NOMO-1 treated with DMSO at 0.1 percent for 48 hours (cell line): ENCODE data around the gene MRPS7.
A peak's percentile ranks its signal among the peaks of the same experiment; 100 is the strongest.

Experiments used
- DNase-seq: peaks from one replicate; lab custom pipeline; 2025; ENCODE audit not compliant: unreplicated experiment; lab: John Stamatoyannopoulos, UW

Gene MRPS7

DNA sequence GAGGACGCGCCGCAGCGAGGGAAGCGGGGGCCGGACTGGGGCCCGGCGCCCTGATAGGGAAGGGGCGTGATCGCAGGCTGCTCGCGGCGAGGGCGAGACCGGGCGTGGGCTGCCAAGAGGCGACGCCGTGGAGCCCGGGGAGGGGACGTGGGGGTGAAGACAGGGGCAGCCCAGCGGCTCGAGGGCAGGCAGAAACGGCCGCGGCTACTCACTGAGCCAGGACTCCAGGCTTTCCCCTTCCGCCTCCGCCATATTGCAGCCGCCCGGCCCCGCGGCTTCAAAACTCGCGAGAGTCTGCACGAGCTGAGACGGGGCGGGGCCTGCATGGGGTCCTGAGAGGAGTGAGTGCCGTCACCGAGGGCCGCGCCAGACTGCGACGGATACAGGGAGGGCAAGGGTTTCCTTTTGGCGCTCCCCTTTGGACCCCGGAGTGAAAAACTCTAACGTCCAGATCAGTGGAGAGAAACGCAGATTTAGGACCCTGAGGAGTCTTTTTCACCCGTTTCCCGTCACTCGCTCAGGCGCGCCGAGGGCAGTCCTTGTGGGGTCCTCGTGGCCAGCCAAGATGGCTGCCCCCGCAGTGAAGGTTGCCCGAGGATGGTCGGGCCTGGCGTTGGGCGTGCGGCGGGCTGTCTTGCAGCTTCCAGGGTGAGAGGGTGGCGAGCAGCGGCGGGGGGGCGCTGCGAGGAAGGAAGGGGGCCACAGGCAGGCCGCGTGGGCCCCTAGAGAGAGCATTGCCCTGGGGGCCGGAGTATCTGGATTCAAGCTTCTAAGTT lies at the start of gene MRPS7, which contains the start of gene GGA3:
MRPS7 (plus strand) TSS at position 544 of the 776 bp plus-strand sequence; CDS start at position 566, 22 bp downstream.
GGA3 (minus strand) TSS at position 271 of the 776 bp plus-strand sequence; CDS start at position 252, 19 bp downstream.
- peak; percentile 94 for DNase-seq

DNA sequence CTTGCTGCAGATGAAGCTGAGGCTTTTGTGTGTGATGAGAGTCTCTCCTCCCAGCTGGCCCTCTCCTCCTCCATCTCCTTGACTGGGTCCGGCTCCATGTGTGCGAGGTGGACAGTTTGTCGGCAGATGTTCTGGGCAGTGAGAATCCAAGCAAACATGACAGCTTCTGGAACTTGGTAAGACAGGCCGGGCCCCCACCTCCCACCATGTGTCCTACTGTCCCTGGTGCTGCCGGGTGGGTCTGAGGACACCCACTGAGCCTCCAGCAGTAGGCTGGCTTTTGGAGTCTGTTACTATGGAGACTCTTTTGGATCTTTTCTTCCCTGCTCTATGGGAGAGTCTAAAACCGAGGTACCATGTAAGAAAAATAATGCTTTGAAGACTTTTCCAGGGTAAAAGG lies 43.5 kb upstream of the MRPS7 start:
- DNase-seq, result no peak

DNA sequence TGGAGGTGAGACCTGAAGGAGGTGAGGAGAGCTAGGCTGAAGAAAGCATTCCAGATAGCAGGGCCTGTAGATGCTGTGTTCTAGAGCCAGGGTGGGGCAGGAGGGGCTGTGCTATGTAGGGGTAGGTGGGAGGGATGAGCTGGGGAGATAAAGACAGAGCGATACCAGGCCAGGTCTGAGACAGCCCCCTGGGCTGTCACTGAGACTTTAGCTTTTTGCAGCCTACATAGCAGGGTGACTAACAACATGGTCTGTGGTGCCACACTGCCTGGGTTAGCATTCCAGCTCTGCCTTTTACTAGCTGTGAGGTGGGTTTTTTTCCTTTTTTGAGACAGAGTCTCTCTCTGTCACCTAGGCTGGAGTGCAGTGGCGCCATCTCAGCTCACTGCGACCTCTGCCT lies 41.9 kb upstream of the MRPS7 start:
- no peak for DNase-seq

DNA sequence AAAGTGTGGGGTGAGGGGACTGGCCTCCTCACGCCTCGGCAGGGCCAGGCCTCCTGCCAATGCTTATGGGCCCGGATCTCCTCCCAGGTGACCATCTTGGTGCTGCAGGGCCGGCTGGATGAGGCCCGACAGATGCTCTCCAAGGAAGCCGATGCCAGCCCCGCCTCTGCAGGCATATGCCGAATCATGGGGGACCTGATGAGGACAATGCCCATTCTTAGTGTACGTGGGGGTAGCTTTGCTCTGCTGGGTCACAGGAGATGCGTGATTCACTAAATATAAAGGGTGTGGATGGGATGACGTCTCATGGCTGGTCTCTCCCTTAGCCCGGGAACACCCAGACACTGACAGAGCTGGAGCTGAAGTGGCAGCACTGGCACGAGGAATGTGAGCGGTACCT lies 36.7 kb upstream of the MRPS7 start:
- no peak for DNase-seq

DNA sequence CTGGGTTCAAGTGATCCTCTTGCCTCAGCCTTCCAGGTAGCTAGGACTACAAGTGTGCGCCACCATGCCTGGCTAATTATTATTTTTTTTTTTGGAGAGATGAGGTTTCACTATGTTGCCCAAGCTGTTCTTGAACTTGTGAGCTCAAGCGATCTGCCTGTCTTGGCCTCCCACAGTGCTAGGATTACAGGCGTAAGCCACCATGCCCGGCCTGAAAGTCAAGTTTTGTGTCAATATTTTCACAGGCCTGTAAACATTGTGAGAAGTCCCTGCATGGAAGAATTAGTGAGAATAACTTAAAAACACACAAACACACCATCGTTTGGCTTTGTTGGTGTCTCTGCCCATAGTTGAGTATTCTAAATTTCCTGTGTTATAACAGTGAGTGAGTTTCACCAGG lies 34.0 kb upstream of the MRPS7 start:
- DNase-seq, result no peak

DNA sequence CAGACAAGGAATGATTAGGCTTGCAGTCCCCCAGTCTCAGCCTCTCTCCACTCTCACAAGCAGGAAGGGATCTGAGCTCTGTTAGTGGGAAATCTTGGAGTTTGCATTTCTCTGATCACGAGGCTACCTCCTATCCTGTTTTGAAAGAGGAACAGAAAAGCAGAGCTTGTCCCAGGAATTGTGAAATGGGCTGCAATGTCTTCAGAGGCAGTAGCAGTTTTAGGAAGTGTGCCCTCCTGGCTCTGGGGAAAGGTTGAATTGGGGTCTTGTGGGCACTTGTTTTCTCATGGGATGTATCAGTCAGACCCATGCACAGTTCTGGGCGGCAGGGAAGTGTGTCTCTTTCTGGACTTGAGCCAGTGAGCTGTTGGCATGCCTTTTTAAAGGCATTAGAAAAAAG lies 33.4 kb upstream of the MRPS7 start:
- peak; percentile 69 for DNase-seq

DNA sequence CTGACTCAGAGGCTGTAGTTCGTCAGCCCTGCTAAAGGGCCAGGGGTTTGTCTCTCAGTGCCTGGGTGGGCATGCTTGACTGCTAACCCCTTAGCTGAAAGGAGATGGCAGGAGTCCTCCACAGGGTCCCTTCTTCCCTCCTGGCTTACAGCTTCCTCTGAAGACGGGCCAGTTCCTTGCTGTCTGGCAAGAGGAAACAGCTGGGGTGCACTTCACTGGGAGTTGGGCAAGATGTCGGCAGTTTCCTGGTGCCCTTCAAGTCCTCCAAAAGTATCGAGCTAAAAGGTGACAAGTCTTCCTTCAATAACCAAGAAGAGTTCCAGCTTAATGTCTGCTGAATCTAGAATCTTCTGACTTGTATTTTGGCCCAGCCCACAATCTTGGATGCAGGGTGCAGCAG lies 32.8 kb upstream of the MRPS7 start:
- DNase-seq, result no peak

DNA sequence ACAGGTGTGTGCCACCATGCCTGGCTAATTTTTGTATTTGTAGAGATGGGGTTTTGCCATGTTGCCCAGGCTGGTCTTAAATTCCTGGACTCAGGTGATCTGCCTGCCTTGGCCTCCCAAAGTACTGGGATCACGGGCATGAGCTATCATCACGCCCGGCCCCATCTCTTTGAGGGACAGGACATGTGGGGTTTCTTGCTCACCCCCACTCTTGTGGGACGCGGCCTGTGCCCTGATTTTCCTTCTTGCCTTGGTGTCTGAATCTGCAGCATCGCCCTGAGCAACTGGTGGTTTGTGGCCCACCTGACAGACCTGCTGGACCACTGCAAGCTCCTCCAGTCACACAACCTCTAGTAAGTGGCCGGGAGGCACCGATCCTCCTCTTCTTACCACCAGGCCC lies 30.6 kb upstream of the MRPS7 start:
- DNase-seq, result no peak

DNA sequence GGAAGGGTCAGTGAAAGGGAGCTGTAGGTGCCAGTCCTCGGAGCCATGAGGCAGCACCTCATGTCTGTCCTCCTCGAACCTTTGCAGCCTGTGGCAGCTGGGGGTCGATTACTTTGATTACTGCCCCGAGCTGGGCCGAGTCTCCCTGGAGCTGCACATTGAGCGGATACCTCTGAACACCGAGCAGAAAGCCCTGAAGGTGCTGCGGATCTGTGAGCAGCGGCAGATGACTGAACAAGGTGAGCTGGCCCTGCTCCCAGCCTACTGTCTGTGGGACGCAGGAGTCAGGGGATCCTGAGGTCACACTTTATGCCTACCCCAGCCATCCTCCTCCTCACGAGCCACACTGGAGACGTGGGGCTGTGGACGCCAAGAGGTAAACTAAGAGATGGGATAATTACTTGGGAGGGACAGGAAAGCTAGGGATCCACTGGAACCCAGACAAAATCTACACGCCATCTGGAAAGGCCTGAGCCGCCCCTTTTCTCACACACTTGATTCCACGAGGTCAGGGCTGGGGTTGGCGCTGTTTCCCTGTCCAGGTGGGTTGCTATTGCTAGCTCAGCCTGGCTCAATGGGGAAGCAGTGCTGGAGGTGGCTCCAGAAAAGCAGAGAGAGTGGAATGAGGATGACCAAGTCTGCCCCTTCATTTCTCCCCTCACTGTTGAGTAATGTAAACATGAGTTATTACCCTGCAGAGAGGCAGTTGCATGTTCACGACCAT lies 29.8 kb upstream of the MRPS7 start:
- DNase-seq, result no peak

DNA sequence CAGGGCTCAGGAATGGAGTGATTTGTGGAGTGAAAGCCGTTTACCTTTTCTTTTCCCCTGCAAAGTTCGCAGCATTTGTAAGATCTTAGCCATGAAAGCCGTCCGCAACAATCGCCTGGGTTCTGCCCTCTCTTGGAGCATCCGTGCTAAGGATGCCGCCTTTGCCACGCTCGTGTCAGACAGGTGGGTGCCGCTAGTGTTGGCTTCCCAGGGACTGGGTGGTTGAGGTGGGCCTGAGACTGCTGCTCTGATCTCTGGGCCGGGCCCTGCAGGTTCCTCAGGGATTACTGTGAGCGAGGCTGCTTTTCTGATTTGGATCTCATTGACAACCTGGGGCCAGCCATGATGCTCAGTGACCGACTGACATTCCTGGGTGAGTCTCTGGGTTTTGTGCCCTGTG lies 28.9 kb upstream of the MRPS7 start:
- no peak for DNase-seq

DNA sequence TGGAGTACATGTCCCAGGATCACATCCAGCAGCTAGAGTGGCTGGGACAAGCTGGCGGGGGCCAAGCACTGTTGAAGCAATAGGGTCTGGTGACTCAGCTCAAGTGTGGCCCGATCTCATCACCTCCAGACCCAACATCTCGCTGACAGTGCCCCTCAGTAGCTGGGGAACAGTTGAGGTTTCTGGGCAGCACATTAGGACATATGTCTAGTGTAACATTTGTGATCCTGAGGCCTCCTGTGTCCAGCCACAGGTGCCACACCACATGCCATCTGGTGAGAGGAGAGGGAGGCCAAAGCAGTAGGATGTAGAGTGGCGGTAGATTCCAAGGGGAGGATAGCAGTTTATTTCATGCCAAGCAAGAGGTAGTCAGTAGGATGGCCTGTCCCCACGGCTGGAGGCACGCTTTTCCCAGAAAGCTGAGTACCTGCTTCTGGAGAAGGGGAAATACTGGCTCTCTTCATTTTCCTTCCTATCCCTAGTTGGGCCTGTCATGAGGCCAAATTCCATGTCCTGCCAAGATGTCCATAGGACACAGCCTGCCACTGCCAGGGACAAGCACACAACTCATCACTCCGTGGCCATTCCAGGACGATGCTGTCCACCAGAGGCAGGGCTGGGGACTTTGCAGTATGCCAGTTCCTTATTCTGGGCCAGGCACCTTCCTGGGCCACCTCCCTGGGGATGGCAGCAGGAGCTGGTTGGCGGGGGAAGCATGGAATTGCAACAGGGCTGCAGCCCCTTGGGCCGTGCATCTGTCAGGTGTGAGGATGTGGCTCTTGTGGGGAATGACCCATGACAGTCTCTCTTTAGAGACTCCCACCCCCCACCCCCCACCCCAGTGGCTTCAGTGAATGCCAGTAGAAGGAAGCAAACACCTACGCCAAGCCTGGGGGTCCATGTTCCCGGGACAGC lies 24.3 kb upstream of the MRPS7 start:
- DNase-seq, result no peak

DNA sequence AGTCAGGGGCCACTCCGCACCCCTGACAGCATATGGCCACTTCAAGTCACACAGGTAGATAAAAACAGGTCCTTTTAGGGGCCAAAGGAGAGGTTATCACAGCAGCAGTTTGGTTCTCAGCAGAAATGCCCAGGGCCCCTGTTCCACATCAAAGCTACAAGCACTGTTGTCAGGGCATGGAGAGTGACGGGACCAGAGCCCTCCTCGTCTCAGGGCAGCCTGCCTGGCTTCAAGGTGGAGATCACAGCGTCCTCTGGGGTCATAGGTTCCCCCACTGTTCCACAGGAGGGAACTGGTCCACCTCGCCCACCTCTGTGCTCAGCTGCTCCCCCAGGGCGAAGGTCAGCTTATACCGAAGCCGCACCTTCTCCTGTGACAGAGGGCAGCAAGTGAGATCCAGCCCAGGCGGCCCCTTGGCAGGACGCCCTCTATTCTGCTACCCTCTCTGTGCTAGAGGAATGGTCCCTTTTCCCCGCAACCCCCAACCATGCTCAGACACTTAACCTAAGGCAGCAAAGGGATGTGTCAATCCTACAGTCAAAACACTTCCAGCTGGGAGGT lies 23.6 kb upstream of the MRPS7 start:
- DNase-seq, result no peak

DNA sequence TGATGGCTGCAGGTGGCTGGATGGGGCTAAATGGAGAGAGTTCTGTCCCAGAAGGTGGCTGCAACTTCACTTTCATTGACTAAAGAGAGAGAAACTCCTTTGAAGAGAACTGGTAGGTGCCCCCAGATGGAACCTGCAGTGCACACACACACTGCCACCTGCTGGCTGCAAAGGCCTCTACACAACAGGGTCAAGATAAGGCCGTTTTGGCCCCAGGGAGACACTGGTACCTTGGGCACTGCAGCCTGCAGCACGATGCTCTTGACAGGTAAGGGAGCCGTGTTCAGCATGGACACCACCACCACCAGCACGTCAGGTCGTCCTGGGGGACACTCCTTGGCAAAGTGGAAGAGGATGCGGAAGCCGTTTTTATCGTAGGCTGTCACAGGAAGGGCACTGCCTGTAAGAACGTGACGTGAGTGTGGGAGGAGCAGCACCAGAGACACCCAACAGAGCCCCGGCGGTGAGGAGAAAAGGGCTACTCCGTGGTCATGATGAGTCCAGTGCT lies 22.9 kb upstream of the MRPS7 start:
- peak; percentile 64 for DNase-seq

DNA sequence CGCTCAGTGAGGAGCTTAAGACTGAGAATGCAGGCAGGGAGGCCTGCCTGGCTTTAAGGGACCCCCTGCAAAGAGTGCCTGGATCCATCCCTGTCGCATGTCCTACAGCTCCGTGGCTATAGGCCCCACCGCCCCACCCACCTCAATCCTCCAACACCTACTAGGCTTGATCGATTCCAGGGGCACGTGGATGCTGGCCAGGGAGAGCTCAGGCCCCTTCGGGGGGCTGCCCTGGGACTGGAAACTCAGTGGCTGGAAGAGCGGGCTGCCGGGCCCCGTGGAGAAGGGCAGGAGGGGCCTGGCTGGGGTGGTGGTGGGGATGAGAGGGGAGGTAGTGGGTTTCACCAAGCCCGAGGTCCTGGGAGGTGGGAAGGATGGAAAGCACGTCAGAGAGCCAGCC lies 22.5 kb upstream of the MRPS7 start:
- DNase-seq, result no peak

DNA sequence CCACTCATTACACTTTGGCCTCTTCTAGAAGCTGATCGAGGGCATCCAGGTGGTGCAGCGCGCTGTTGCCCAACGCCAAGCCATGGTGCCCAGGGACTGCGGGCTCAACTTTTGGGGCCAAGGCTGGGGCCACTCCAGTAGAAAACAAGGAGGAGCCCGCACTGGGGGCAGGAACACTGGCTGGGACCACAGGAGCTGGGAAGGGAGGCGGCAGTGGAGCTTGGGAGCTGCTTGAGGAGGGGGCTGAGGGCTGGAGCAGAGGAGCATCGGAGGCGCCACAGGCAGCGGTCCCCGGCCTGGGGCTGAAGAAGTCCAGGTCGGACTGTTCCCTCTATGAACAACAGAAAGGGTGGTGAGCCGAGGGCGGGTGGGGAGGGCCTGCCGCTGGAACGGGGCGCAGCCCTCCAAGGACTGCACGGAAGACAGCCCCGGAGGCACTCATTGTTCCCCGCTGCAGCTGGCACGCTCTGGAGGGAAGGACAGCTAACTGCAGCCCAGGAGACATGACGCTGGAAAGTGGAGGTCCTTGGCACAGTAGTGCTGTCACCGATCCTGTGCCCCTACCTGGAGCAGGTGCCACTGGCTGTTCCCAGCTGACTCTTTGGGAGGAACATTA lies 21.8 kb upstream of the MRPS7 start:
- DNase-seq, result no peak

DNA sequence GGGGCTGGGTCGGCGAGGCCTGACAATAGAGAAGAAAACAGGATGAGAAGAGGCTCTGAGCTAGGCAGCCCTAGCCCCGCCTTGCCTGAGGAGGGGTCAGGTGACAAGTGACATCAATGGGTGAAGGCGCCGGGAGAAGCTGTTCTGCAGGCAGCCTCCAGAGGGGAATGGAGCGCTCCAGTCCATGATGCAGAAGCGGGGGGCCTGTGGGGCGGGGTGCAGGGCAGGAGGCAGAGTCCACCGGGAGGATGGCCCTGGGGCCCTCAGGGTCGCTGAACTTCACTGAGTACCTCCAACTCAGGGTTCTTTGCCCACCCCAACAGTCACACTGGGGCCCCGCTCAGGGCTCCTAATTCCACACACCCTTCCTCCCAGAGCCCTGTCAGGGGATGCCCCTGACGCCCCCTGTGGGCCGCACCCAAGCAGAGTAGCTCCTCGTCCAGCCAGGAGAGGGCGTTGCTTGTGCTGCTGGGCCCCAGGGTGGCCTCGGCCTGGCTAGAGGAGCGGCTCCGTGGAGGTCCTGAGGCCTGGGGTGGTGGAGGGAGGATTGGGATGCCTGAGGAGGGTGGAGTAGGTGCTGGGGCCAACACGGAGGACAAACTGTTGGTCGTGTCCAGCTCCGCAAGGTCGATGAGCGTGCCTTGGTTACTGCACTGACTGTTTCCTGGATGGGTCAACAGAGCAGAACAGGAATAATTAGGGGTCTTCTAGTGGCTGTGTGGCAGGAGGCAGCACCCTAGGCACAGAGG lies 21.1 kb upstream of the MRPS7 start:
- DNase-seq, result peak; percentile 19

DNA sequence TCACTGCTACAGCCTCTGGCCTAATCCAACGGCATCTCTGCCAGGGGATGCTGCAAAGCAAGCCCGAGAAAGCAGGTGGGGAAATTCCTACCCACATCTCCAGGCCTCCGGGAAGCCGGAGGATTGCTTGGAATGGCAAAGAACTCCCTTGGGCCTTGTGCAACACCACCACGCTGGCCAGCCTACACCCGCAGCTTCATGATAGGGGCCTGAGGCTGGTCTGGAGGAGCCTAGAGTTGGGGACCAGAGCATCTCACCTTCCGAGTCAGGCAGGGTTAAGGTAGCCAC lies 20.6 kb upstream of the MRPS7 start:
- no peak for DNase-seq

DNA sequence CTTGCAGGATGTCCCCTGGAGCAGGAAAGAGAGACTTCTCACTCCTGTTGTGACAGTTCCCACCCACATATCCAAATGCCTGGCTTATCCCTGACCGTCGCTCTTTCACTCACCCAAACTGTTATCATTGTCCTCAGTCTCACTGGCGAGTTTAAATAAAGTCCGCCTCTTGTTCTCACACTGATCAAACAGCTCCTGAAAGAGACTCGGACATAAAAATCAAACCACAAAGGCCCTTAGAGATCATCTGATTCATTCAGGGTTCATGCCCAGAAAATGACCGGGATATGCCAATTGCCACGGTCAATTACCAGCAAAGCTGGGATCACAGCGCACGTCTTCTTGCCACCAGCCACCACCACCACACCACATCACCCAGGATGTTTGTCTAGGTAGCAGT lies 20.2 kb upstream of the MRPS7 start:
- no peak for DNase-seq

DNA sequence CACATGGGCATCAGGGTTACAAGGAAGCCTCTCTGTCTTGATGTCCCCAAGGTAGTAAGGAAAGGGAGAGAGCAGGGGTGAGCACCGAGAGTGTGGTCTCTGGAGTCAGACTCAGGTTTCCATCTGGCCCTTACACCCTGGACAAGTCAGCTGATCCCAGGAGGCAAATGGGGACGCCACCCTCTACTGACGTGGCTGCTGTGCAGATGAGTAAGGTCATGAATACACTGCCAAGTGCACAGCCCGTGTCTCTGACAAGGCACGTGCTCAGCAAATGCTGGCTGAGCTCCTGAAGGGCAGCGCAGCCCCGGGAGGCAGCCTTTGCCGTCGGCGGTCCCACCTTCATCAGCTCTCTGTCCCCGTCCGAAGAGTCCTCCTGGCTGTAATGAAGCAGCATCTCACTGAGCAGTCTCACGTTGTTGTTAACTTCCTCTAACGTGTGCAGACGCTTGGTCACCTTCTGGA lies 19.7 kb upstream of the MRPS7 start:
- DNase-seq, result no peak
